ENCODE measurements around the gene QKI. TPM values are rescaled to one million over a fixed set of nuclear protein-coding genes. Genes with fewer than 3 reads are reported as not detected.

QKI gene
- total and polyA plus RNA-seq, 8 donors: 8.0 to 261 (median 32.2) TPM

DNA sequence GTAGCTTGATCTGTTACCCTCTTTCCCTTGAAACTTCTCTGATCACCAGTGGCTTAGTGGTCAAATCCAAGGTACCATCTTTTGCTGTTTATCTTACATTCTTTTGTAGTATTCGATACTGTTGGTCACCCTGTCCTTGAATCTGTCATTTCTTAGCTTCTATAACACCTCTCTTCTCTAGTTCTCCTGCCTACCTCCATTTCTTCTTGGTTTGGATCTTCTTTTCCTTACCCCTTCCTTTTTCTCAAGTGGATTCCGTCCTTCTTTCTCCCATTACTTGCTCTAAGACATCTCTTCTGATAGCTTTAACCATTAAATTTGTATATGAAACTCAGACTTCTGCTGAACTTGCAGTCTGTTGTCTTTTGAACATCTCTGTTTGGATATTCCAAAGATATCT lies 39.9 kb downstream of the QKI start:
- intact Hi-C loops (cut with DNase I; ENCODE audit: low total_unique reads): no loop called here
- no peaks in the 10 kb centered on the region for H3K27me3 ChIP-seq
- 91 to 98% (median 96%) methylated on average over 2 of the region's 2 CpGs for WGBS, 5 donors
- no peak overlapping the region for H3K27ac ChIP-seq
- H3K9me3 ChIP-seq: no peaks in the 10 kb centered on the region
- TF ChIP-seq EP300 (IDR thresholded peaks at IDR 0.05) (no peak), POLR2A (IDR thresholded peaks at IDR 0.05) (no peak), POLR2AphosphoS5 (IDR thresholded peaks at IDR 0.05) (no peak)
- TF ChIP-seq, protein P1, sequence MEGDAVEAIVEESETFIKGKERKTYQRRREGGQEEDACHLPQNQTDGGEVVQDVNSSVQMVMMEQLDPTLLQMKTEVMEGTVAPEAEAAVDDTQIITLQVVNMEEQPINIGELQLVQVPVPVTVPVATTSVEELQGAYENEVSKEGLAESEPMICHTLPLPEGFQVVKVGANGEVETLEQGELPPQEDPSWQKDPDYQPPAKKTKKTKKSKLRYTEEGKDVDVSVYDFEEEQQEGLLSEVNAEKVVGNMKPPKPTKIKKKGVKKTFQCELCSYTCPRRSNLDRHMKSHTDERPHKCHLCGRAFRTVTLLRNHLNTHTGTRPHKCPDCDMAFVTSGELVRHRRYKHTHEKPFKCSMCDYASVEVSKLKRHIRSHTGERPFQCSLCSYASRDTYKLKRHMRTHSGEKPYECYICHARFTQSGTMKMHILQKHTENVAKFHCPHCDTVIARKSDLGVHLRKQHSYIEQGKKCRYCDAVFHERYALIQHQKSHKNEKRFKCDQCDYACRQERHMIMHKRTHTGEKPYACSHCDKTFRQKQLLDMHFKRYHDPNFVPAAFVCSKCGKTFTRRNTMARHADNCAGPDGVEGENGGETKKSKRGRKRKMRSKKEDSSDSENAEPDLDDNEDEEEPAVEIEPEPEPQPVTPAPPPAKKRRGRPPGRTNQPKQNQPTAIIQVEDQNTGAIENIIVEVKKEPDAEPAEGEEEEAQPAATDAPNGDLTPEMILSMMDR (IDR thresholded peaks at IDR 0.05): no peak
- peaks cover 9 to 65% (median 42%) of the 10 kb centered on the region in 4 donors for H3K4me1 ChIP-seq
- H3K36me3 ChIP-seq: peaks cover 0 to 7% (median 0%) of the 10 kb centered on the region in 4 donors
- no peak overlapping the region for H3K4me3 ChIP-seq
- no peak for DNase-seq

DNA sequence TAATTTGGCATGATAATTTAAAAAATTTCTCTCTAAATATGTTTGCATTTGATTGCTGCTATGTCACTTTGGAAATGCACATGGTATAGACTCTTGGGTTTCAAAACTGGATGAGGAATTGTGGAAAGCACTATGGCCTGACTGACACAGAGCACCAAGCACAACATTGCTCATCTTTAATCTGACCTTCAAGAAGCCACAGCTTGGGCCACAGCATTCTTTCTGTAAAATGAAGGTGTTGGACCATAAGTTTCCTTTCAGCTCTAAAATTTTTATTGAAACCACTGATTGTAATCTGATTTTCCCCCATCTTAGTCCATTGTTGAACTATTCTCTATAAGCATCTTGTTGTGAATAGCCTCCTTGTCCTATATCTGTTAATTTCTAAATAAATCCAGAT lies 41.0 kb downstream of the QKI start:
- Histone ChIP-seq H3K4me1 (peaks cover 14 to 72% (median 49%) of the 10 kb centered on the region in 4 donors), H3K4me3 (no peak overlapping the region), H3K36me3 (peaks cover 0 to 7% (median 0%) of the 10 kb centered on the region in 4 donors), H3K27ac (no peak overlapping the region), H3K27me3 (no peaks in the 10 kb centered on the region), H3K9me3 (no peaks in the 10 kb centered on the region)
- TF ChIP-seq, protein P1 (IDR thresholded peaks at IDR 0.05): no peak
- no peak for TF ChIP-seq POLR2AphosphoS5 (IDR thresholded peaks at IDR 0.05)
- TF ChIP-seq EP300 (IDR thresholded peaks at IDR 0.05): no peak
- no peak for TF ChIP-seq POLR2A (IDR thresholded peaks at IDR 0.05)
- DNase-seq: no peak
- intact Hi-C loops (cut with DNase I; ENCODE audit: low total_unique reads): no loop called here

DNA sequence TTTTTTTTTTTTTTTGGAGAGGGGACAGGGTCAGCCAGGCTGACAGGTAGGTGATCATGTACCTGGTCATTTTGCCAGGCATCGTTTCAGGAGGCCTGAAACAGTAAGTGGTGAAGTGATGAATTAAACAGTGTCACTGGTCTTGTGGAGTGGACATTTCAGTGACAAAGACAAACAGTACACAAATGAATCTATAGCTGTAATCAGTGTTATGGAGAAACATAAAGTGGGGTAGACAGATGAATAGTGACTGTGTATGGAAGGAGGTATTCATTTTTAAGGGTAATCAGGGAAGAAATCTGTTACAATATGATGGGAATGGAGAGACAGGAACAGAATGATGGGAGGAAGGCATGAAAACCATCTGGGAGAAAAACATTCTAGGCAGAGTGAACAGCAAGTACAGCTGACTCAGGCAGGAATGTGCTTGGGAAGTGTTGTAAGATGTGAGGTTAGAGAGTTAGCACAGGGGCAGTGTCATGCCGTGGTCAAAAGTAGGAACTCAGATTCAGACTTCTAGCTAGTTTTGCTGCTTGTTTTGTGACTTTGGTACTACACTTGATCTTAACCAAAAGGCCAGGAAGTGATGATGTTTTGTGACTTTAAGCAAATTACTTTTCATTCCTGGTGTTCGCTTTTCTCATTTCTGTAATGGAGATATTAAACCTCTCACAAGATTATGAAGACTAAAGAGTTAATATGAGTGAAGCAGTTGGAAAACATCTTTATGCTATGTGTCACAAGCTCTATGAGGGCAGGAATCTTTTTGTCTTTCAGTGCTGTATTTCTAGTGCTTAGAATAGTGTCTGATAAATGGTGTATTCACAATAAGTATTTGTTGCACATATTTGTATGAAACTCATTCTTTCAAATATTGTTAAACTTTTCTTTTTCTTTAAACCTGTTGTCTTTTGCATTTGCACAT lies 43.4 kb downstream of the QKI start:
- Histone ChIP-seq H3K4me1 (peaks cover 14 to 79% (median 48%) of the 10 kb centered on the region in 4 donors), H3K4me3 (no peak overlapping the region), H3K27me3 (no peaks in the 10 kb centered on the region), H3K36me3 (peaks cover 0 to 7% (median 0%) of the 10 kb centered on the region in 4 donors), H3K9me3 (no peaks in the 10 kb centered on the region), H3K27ac (peak overlapping the region in 2 of 5 donors; percentile 31 to 68)
- no peak for DNase-seq
- whole genome bisulfite sequencing, 5 donors: 70 to 86% (median 80%) methylated on average over 3 of the region's 3 CpGs
- TF ChIP-seq POLR2AphosphoS5 (IDR thresholded peaks at IDR 0.05) (peak in 2 of 3 donors; percentile 19 to 73), EP300 (IDR thresholded peaks at IDR 0.05) (no peak), POLR2A (IDR thresholded peaks at IDR 0.05) (no peak)
- TF ChIP-seq, protein P1 (IDR thresholded peaks at IDR 0.05): no peak
- intact Hi-C loops (cut with DNase I; ENCODE audit: low total_unique reads): no loop called here

DNA sequence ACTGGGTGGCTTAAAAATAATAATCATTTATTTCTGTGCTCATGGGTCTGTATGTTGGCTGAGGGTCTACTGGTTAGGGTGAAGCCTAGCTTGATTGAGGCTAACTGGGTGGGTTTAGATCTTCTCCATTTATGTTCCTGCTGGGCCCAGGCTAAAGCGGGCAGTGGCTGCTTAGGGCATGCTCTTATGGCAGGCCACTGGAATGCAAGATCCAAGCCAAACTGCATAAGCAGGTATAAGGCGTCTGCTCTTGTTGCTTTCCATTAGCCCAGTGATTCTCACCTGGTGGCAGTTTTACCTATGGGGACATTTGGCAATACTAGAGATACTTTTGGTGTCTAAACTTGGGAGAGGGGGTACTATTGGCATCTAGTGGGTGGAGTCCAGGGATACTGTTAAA lies 44.5 kb downstream of the QKI start:
- TF ChIP-seq, protein P1 (IDR thresholded peaks at IDR 0.05): no peak
- TF ChIP-seq POLR2AphosphoS5 (IDR thresholded peaks at IDR 0.05) (no peak), EP300 (IDR thresholded peaks at IDR 0.05) (no peak), POLR2A (IDR thresholded peaks at IDR 0.05) (no peak)
- Histone ChIP-seq H3K36me3 (peaks cover 0 to 7% (median 0%) of the 10 kb centered on the region in 4 donors), H3K27me3 (no peaks in the 10 kb centered on the region), H3K27ac (peak overlapping the region in 2 of 5 donors; percentile 3 to 68), H3K4me3 (no peak overlapping the region), H3K4me1 (peaks cover 14 to 72% (median 44%) of the 10 kb centered on the region in 4 donors), H3K9me3 (no peaks in the 10 kb centered on the region)
- DNase-seq: no peak
- intact Hi-C loops (cut with DNase I; ENCODE audit: low total_unique reads): no loop called here
- 80 to 93% (median 91%) methylated on average over 2 of the region's 2 CpGs for WGBS, 5 donors
